Natural killer cell (primary cell): ENCODE results near the gene MED26. TPM values are rescaled to one million over a fixed set of nuclear protein-coding genes. Genes with fewer than 3 reads are reported as not detected.

Experiments
- ATAC-seq, 3 donors: fragments of 150-1000 bp in 2 of 3; fragments of 200-7000 bp in 1 of 3; cut with Tn5 transposase; 1 replicate in 1 of 3; 2 replicates in 2 of 3; pipeline ENCODE4 v1.10.0; 2021; ENCODE audit warnings: mild to moderate bottlenecking in 2 of 3, moderate library complexity in 2 of 3
- DNase-seq, 2 donors: peaks; one replicate each; pipeline versions ENCODE4 v3.0.0 to v3.0.0-alpha.2; 2013 to 2021; ENCODE audit warnings: mixed read lengths in 1 of 2
- H3K27ac ChIP-seq: one replicate; pipeline ENCODE4 v1.5.1; 2013; ENCODE audit warnings: mild to moderate bottlenecking, low read length
- H3K27me3 ChIP-seq: one replicate; pipeline ENCODE4 v1.6.1; 2013; ENCODE audit warnings: low read length; ENCODE audit not compliant: control insufficient read depth, insufficient read depth
- H3K36me3 ChIP-seq: one replicate; pipeline ENCODE4 v1.6.1; 2013; ENCODE audit warnings: low read length; ENCODE audit not compliant: control insufficient read depth, insufficient read depth
- H3K4me1 ChIP-seq: one replicate; pipeline ENCODE4 v1.6.1; 2013; ENCODE audit warnings: low read length; ENCODE audit not compliant: control insufficient read depth, insufficient read depth
- H3K4me3 ChIP-seq: one replicate; pipeline ENCODE4 v1.5.1; 2013; ENCODE audit warnings: low read length
- H3K9me3 ChIP-seq: one replicate; pipeline ENCODE4 v1.6.1; 2013; ENCODE audit warnings: low read length; ENCODE audit not compliant: control insufficient read depth, insufficient read depth
- H3K27ac Mint-ChIP-seq, 2 donors: one replicate each; pipeline ENCODE4 v1.8.0; 2022; ENCODE audit warnings: mild to moderate bottlenecking in 2 of 2, mixed read lengths in 2 of 2, moderate library complexity in 1 of 2
- H3K27me3 Mint-ChIP-seq, 2 donors: one replicate each; pipeline ENCODE4 v1.8.0; 2022; ENCODE audit warnings: low read depth in 2 of 2, mixed read lengths in 2 of 2
- H3K36me3 Mint-ChIP-seq: one replicate; pipeline ENCODE4 v1.8.0; 2022; ENCODE audit warnings: mixed read lengths
- H3K4me1 Mint-ChIP-seq, 2 donors: one replicate each; pipeline ENCODE4 v1.8.0; 2022; ENCODE audit warnings: mixed read lengths in 2 of 2
- H3K4me3 Mint-ChIP-seq: one replicate; pipeline ENCODE4 v1.8.0; 2022; ENCODE audit warnings: mild to moderate bottlenecking, moderate library complexity, mixed read lengths
- H3K9me3 Mint-ChIP-seq, 2 donors: one replicate each; pipeline ENCODE4 v1.8.0; 2022; ENCODE audit warnings: mixed read lengths in 2 of 2
- CTCF ChIP-seq: fragments of 200-600 bp; IDR thresholded peaks from one replicate; pipeline ENCODE4 v1.8.0; 2022; ENCODE audit warnings: antibody characterized with exemption
- WGBS: methylation state at CpG from one replicate; pipeline ENCODE4 v1.1.7; 2013; ENCODE audit warnings: missing lambda C conversion rate; ENCODE audit not compliant: insufficient coverage; 5-methylcytosine and 5-hydroxymethylcytosine counted together
- intact Hi-C: fragments of 100-400 bp; cut with micrococcal nuclease; formaldehyde crosslinking; loops from one replicate; pipeline ENCODE4 v1.14.2; 2022
- total RNA-seq, 4 donors: library from RNA; stranded (reverse); fragments of 120-200 nt in 1 of 4; gene quantifications; one replicate each; pipeline versions ENCODE4 v1.2.3 to v1.2.4, GENCODE V29; 2013 to 2022

Gene MED26
- total RNA-seq, 3 donors from 2014 or later (not counting 1 experiment from before 2014, with no cell fraction given) = 34.7 to 47.5 (median 47.3) TPM

GRCh38 chr19:16620584-16620983 lies 7.4 kb downstream of the MED26 start:
- intact Hi-C loops = no loop called here
- H3K27ac Mint-ChIP-seq = peak overlapping the region; percentile 10 to 80

GRCh38 chr19:16620018-16620417 lies 8.0 kb downstream of the MED26 start:
- Histone ChIP-seq H3K27ac (no peak overlapping the region), H3K27me3 (no peaks in the 10 kb centered on the region), H3K9me3 (no peaks in the 10 kb centered on the region), H3K4me1 (peaks cover 41% of the 10 kb centered on the region), H3K36me3 (peaks cover 16% of the 10 kb centered on the region), H3K4me3 (no peak overlapping the region)
- DNase-seq (no peak), ATAC-seq (no peak)
- no peaks in the 10 kb centered on the region for H3K36me3 Mint-ChIP-seq
- peaks cover 68 to 75% of the 10 kb centered on the region in 2 donors for H3K4me1 Mint-ChIP-seq
- WGBS = 86% methylated on average over 4 of the region's 5 CpGs
- intact Hi-C loops = no loop called here
- H3K27ac Mint-ChIP-seq = peak overlapping the region; percentile 56 to 80
- no peaks in the 10 kb centered on the region for H3K27me3 Mint-ChIP-seq
- TF ChIP-seq CTCF = no peak
- H3K9me3 Mint-ChIP-seq = no peaks in the 10 kb centered on the region
- H3K4me3 Mint-ChIP-seq = peak overlapping the region; percentile 67

More at GRCh38 chr19:16620584-16620983, 7.4 kb downstream of the MED26 start:
- no peak overlapping the region for H3K27ac ChIP-seq
- peaks cover 67 to 74% of the 10 kb centered on the region in 2 donors for H3K4me1 Mint-ChIP-seq
- H3K9me3 ChIP-seq = no peaks in the 10 kb centered on the region
- H3K27me3 ChIP-seq = no peaks in the 10 kb centered on the region
- TF ChIP-seq CTCF = no peak
- DNase-seq = no peak
- no peak for ATAC-seq
- 89% methylated on average over 1 of the region's 3 CpGs for WGBS
- no peaks in the 10 kb centered on the region for H3K27me3 Mint-ChIP-seq
- no peak overlapping the region for H3K4me3 ChIP-seq
- peaks cover 16% of the 10 kb centered on the region for H3K36me3 ChIP-seq
- H3K36me3 Mint-ChIP-seq = no peaks in the 10 kb centered on the region
- no peak overlapping the region for H3K4me3 Mint-ChIP-seq
- H3K9me3 Mint-ChIP-seq = no peaks in the 10 kb centered on the region
- peaks cover 35% of the 10 kb centered on the region for H3K4me1 ChIP-seq

GRCh38 chr19:16619457-16619856 lies 8.5 kb downstream of the MED26 start:
- ATAC-seq = peak in 2 of 3 donors; percentile 53 to 55
- DNase-seq = no peak
- H3K36me3 ChIP-seq = peaks cover 14% of the 10 kb centered on the region
- Mint-ChIP-seq H3K9me3 (no peaks in the 10 kb centered on the region), H3K4me3 (peak overlapping the region; percentile 67), H3K4me1 (peaks cover 73 to 79% of the 10 kb centered on the region in 2 donors), H3K36me3 (no peaks in the 10 kb centered on the region), H3K27ac (peak overlapping the region; percentile 56 to 80), H3K27me3 (no peaks in the 10 kb centered on the region)
- H3K27me3 ChIP-seq = no peaks in the 10 kb centered on the region
- intact Hi-C loops = no loop called here
- peaks cover 47% of the 10 kb centered on the region for H3K4me1 ChIP-seq
- no peak overlapping the region for H3K27ac ChIP-seq
- H3K4me3 ChIP-seq = no peak overlapping the region
- TF ChIP-seq CTCF = no peak
- H3K9me3 ChIP-seq = no peaks in the 10 kb centered on the region
- WGBS = 28% methylated on average over 7 of the region's 7 CpGs

- H3K27me3 ChIP-seq = no peaks in the 10 kb centered on the region
- Mint-ChIP-seq H3K4me3 (no peak overlapping the region), H3K36me3 (no peaks in the 10 kb centered on the region), H3K27ac (peak overlapping the region in 1 of 2 donors; percentile 27), H3K27me3 (no peaks in the 10 kb centered on the region), H3K9me3 (no peaks in the 10 kb centered on the region), H3K4me1 (peaks cover 70 to 81% of the 10 kb centered on the region in 2 donors)
- H3K36me3 ChIP-seq = peaks cover 5% of the 10 kb centered on the region
- no peak overlapping the region for H3K4me3 ChIP-seq
- H3K4me1 ChIP-seq = peaks cover 48% of the 10 kb centered on the region
- ATAC-seq = no peak
- no peak for DNase-seq
- no peak overlapping the region for H3K27ac ChIP-seq
- 78% methylated on average over 7 of the region's 7 CpGs for WGBS
- H3K9me3 ChIP-seq = no peaks in the 10 kb centered on the region
- no peak for TF ChIP-seq CTCF
- intact Hi-C loops = no loop called here
Observed at GRCh38 chr19:16618248-16618647, 9.8 kb downstream of the MED26 start.
